Inferior parietal cortex (tissue), 1 donor: ENCODE data around the gene PPP1R26.
"Not testable (repeated sequence)": the region's sequence is repeated elsewhere in the genome, so short reads cannot be mapped to it uniquely, and the experiment has no call there.

Experiments
- DNase-seq: peaks from one replicate; pipeline ENCODE4 v3.0.0-alpha.2; 2016; ENCODE audit errors: extremely low spot score

PPP1R26 gene

GRCh38 chr9:135522137-135522877 lies 42.7 kb downstream of the PPP1R26 start:
- no peak for DNase-seq

GRCh38 chr9:135522931-135523330 lies 43.3 kb downstream of the PPP1R26 start:
- no peak for DNase-seq

- DNase-seq: no peak
These were observed 44.0 kb downstream of the PPP1R26 start for GRCh38 chr9:135523521-135524129.

GRCh38 chr9:135524130-135524861 lies 44.7 kb downstream of the PPP1R26 start:
- no peak for DNase-seq

DNA sequence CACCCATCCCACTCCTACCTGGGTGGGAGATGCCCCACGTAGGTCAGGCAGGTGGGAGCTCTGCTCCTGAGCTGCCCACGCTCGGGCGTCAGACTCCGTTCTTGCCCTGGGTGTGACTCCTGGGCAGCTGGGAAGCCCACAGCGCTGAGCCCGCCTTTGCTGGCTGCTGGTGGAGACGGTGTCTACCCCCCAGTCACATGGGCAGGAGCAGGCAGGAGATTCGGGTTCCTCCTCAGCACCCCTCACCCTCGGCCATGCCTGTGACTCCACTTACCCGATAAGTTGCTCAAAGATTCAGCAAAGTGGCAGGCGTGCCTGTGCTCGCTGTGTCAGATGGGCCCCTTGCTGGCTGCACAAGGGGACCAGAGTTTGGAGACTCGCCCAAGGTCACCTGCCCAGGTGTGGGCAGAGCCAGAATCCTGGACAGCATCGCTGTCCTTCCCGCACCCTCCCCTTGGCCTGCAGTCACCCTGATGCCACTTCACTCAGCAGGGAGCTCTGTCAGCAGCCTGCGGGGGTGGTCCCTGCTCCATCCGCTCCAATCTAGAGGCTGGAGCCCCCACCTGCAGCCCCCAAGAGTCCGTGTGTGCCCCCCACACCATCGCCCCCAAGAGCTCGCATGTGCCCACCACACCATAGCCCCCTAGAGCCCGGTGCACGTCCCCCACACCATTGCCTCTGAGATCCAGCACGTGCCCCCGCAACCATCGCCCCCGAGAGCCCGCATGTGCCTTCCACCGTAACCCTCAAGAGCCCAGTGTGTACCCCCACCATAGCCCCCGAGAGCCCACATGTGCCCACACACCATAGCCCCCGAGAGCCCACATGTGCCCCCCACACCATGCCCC lies 45.9 kb downstream of the PPP1R26 start:
- DNase-seq: no peak

DNA sequence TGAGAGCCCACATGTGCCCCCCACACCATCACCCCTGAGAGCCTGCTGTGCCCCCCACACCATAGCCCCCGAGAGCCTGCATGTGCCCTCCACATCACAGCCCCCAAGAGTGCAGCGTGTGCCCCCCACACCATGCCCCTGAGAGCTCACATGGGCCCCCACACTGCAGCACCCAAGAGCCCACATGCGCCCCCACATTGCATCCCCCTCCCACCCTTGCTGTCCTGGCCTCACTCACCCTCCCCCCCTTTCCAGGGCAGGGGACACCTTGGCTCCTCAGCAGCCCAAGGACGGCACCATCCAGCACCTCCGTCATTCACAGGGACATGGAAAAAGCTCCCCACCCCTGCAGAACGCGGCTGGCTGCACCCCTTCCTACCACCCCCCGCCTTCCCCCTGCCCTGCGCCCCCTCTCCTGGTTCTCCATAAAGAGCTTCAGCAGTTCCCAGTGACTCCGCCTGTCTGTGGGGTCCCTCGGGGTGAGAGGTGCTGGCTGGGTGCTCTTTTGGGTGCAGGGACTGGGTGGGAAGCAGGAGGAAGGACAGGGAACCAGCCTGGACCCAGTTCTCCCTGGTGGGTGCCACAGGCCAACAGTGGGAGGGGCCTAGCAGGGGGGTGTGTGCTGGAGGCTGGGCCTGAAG lies 46.6 kb downstream of the PPP1R26 start:
- no peak for DNase-seq

DNA sequence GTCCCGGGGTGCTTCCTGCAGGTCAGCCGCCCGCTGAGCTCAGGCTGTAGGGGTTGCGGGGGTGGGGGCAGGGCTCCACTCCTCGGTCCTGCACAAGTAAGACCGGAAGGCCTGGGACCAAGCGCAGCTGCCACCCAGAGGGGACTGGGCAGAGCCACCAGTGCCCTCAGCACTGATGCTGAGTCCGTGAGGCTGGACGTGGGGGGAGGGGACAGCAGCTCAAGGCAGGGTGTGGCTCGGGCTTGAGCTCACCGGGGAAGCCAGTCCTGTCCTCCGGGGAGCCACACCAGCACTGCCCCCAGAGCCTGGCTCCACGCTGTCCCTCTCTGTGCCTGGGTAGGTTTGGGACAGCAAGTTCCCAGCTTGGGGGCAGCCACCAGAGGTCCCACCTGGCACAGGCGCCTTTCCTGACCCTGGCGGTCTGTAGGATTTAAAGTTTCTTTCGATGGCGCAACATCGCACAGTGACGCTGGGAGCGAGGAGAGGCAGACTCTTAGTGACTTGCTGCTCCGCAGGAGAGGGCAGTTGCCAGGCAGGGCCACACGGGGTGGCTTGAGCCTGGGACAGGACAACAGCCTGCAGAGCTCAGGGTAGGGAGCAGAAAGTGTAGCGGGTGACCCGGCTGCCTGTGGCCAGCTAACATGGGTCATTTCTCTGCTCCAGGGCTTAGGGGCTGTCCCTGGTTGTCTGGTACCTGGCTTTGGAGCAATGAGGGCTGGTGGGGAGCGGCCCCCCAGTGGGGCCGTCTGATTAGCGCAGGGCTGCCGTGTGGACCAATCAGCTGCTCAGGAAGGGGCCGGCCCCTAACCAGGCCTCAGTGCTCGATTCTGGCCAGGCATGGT lies 47.4 kb downstream of the PPP1R26 start:
- DNase-seq: no peak

DNA sequence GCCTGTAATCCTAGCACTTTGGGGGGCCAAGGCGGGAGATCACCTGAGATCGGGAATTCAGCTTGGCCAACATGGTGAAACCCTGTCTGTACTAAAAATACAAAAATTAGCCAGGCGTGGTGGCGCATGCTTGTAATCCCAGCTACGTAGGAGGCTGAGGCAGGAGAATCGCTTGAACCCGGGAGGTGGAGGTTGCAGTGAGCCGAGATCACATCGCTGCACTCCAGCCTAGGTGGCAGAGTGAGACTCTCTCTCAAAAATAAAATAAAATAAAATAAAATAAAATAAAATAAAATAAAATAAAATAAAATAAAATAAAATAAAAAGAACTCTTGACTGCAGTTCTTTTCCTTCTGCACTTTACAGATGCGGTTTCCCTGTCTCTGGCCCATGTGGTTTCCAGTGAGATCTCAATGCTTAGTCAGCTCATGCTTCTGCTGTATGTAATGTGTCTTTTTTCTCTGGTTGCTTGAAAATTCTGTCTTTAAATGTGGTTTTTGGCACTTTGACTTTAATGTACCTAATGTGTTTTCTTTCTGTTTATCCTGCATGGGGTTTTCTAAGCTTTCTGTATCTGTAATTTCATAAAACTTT lies 49.4 kb downstream of the PPP1R26 start:
- DNase-seq: not testable (repeated sequence)

DNA sequence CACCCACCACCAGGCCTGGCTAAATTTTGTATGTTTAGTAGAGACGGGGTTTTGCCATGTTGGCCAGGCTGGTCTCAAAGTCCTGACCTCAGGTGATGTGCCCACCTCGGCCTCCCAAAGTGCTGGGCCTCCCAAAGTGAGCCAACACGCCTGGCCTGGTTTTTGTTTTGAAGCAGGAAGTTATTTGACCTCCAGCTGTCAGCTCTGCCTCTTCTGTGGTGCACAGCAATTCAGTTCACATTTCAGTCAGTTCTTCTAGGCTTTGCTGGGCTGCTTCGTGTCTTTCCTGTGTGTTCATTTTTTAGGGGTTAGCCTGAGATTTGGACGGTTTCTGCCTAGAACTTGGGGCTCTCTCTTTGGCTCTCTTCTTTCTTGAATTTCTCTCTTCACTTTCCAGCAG lies 50.6 kb downstream of the PPP1R26 start:
- DNase-seq: no peak

DNA sequence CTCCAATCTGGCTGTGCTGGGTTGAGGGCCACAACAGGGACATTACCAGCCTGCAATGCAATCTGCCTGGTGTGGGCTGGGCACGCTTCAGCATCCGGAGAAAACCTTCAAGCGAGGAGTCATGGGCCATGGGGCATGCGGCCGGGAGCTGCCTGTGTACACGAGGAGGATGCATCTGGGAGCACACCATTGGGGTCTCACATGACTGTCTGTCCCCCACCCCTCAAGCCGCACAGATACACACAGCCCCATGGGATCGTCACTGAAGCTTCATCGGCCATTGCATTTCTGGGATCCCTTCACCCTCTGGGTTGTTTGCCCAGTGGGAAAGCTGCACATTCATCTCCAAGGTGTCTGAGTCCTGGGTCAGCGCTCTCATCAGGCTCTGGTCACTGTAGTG lies 51.5 kb downstream of the PPP1R26 start:
- DNase-seq: no peak

DNA sequence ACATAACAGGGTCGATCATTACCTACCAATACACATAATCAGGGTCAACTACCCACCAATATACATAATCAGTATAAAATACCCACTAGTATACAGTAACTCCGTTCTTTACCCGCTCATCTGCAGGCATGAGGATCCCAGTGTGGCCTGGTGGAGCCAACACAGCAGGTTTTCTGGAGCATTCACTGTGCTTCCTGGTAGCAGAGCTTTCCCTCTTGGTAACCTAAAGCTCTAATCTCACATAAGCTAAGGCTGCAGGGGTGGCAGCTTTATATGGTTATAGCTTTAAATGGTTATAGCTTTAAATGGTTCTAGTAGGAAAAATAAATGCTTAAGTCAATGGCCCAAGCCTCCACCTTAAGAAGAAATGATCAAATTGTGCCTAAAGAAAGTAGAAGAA lies 53.5 kb downstream of the PPP1R26 start:
- no peak for DNase-seq

DNA sequence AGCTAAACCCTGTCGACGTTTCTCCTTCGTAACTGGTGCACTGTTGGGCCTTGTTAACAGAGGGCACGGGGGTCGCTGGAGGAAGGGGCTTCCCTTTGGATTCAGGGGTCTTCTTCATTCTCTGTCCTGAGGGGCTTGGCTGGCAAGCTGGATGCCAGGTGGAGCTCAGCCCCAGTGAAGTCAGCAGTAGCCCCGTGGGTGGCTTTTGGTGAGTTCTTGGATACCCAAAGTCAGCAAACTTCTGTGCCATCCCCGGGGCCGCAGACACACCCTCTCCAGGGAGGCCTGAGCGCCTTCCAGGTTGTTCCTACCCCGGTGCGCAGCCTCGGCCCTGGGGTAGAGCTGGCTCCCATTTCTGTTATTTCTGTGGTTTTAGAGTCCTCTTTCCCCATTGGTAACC lies 54.1 kb downstream of the PPP1R26 start:
- DNase-seq: no peak

DNA sequence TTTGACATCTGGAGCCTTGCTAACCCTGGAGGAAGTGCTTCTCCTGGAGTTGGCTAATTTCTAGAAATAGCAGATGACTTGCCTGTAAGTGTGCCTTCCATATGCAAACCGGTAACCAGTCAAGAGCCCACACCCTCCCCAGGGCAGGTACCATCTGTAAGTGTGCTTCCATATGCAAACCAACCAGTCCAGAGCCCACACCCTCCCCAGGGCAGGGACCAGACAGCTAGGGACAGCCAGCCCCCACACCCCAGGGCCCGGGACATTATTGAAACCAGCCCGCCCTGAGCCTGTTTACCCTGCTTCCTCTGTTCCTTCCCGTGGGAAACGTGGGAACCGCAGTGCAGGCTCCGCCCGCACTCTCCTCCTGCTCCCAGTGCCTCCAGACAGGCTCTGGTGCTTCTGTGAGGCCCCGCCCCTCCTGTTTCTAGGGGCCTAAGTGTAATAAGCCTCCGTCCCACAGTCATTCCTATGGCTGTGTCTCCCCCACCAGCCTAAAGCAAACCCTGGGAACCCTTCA lies 54.7 kb downstream of the PPP1R26 start:
- not testable (repeated sequence) for DNase-seq

GRCh38 chr9:135534826-135535225 lies 55.2 kb downstream of the PPP1R26 start:
- not testable (repeated sequence) for DNase-seq

- not testable (repeated sequence) for DNase-seq
These were observed 56.0 kb downstream of the PPP1R26 start for GRCh38 chr9:135535631-135536030.

GRCh38 chr9:135536216-135536615 lies 56.6 kb downstream of the PPP1R26 start:
- no peak for DNase-seq
